ENCODE results near the gene NAV3.
"Not testable (repeated sequence)": the region's sequence is repeated elsewhere in the genome, so short reads cannot be mapped to it uniquely, and the experiment has no call there.

NAV3 gene

DNA sequence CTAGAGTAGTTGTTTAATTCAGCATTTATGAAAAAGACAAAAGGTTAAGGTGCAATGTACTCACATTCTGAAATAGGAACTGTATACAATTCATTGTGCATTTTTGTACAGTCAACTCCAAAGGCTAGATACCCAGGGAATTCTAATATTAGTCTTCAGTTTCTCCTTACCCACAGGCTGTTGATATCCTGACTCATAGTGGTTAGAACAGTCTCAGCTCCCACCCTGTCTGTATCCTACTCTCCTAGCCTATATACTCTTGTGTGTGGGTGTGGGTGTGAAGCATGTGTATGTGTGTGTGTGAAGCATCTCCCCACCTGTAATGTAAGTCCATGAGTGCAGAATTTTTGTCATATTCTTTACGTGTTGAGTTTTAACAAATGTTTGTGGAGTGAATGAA, 229.5 kb downstream of the NAV3 start:
- no peak for DNase-seq

GRCh38 chr12:78062786-78063185, 232.1 kb downstream of the NAV3 start:
- DNase-seq: no peak

GRCh38 chr12:78081590-78082314, 251.1 kb downstream of the NAV3 start:
- no peak for DNase-seq

DNA sequence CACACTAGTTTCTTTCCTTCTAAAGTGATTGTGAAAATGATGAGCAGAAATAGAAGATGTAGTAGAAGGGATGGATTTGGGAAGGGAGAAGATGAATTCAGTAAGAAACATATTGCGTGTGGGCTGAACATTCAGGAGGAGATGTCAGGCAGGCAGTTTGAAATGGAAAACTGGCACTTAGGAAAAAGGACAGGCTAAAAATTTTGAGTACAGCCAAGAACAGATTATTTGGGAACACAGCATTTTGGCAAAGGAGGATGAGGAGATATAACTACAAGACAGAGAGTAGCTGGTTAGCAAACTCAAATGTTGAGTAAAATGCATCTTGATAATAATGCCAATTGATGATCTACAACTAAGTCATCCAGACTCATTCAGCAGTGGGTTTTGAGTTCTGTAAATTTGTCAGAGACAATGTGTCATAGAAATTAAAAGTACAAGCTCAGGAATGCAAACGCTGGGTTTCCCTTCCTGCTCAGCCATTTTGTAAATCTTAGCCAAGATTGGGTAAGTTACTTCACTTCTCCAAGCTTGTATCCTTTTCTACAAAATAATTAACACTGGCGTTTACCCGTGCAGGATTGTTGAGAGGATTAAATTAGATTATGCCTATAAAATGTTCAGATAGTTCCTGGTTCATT, 255.0 kb downstream of the NAV3 start:
- DNase-seq: no peak

DNA sequence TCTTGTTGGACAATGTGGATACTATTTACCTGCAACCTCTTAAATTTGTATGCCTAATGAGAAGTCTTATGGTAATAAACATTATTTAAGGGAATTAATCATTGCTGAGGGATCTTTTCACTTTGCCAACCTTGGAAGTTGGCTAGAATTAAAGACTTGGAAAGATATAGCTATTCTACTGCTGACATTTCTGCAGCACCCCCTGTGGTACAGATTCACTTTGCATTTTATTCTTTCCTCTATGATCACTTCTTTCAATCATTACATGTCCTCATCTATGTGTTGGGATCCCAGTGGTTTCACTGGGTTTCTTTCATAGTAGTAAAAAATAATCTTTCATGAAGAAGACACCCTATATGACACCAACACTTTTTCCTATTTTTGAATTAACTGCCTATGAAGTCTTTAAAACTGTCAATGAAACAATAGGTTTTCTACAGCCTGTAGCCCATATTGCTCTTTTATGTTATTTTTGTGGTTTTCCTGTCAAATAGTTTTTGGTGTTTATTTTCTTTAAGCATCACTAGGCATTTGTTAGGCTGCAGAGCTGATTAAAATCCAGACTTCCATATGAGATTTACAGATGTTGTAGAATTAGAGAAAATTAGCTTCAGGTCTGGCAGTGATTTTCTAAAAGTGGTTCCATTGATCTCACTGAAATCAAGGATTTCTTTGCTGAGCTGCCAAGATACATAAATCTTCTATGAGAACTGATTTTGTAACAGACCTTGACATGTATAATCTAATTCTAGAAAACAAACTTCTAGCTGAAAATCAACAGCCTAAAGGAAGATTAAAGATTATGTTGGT, 256.1 kb downstream of the NAV3 start:
- DNase-seq: no peak

GRCh38 chr12:78087363-78087675, 256.6 kb downstream of the NAV3 start:
- DNase-seq: no peak

- no peak for DNase-seq
Measured at GRCh38 chr12:78088391-78088832, 257.7 kb downstream of the NAV3 start.

DNA sequence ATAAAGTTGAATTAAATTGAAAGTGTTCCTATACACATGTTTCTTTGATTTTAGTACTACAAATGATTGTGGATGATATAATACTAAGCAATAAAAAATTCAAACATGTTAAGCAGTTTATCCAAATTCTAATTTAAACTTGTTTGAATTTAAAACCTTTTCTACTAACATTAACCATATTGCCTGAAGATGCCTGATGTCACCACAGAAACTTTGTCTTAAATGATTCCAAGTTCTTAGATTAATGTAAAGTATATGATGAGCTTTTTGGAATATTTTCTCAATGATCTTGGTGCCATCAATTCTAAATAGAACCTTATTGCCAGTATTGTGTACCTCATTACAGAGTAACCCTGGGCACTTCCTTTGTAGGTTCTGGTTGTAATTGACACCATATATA, 259.6 kb downstream of the NAV3 start:
- DNase-seq: no peak

GRCh38 chr12:78095623-78096022, 264.9 kb downstream of the NAV3 start:
- DNase-seq: no peak

DNA sequence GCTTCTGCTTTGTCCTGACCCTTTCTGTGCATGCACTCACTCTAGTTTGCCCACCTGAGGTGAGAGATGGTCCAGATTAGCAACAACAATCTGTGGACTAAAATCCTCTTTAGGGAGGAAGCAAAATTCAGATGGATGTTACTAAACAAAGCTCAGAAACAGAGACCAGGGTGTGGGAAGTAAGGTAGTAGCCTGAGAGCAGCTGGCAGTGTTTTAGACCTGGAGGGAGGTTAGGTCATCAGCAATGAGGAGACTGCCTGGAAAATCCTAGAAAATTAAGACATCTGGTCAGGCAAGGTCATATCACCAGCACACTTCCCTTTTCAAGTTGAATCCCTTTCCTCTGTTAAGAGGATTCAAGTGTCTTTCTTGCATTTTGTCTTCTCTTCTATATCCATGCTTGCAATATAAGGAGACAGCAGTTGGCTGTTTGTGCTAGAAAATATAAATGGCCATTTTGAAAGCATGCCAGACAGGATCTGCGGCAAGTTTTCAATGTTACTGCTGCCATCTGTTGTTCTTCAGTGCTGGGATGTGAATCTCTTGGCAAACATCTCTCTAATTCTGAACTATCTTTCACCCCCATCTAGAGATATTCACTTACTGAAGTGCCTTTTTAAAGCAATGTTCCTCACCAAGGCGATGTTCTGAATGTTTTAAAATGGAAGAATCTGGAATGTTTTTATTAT, 266.4 kb downstream of the NAV3 start:
- no peak for DNase-seq

- DNase-seq: no peak
Measured at GRCh38 chr12:78099806-78100205, 269.1 kb downstream of the NAV3 start.

DNA sequence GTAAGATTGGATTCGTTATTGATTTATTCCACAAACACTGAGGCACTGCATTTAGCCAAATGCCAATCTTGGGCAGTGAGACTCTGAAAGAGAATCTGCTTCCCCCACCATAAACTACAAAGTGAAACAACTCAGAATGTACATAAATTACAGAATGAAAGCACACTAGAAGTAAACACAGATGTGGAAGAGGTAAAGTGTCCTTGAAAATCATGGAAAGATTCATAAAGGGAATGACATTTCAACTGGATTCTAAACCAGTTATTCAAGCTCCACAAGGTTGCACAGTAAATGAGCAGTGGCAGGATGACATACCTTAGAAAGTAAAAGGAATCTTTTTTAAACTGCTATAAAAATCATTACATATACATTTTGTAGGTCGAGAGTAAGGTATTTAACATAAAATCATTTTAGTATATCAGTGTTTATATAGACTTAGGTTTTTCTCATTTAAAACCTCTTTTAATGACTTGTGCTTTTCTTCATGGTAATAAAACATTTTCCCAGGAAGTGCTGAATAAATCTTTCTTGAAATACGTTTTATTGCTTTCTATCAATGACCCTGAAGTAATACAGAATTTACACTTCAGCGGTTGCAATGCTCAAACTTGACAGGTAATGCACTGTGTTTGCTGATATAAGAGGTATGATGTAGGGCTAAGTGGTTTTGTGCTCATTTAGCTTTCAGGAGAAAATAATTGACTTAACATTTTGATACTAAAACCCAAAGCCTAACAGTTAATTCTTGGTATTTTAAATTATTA, 270.6 kb downstream of the NAV3 start:
- DNase-seq: no peak

DNA sequence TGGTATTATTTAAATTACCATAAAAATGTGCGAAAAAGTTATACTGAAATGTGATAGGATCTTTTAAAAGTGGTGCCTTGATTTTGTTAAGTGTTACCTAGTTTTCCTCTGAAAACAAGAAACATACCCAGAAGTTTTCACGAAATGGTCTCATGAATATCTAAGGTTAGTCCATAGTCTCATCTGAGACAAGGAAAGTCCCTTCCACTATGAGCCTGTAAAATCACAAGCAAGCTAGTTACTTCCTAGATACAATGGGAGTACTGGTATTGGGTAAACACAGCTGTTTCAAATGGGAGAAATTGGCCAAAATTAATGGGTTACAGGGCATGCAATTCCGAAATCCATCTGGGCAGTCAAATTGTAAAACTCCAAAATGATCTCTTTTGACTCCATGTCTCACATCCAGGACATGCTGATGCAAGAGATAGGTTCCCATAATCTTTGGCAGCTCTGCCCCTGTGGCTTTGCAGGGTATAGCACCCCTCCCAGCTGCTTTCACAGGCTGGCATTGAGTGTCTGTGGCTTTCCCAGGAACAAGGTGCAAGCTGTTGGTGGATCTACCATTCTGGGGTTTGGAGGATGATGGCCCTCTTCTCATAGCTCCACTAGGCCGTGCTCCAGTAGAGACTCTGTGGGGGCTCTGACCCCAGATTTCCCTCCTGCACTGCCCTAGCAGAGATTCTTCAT, 271.4 kb downstream of the NAV3 start:
- DNase-seq: no peak

DNA sequence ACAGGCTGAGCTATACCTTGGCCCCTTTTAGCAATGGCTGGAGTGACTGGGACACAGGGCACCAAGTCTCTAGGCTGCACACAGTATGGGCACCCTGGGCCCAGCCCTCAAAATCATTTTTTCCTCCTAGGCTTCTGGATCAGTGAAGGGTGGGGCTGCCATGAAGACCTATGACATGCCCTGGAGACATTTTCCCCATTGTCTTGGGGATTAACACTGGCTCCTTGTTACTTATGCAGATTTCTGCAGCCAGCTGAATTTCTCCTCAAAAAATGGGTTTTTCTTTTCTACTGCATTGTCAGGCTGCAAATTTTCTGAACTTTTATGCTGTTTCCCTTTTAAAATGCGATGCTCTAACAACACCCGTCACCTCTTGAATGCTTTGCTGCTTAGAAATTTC, 272.1 kb downstream of the NAV3 start:
- not testable (repeated sequence) for DNase-seq

- DNase-seq: no peak
Measured at GRCh38 chr12:78115889-78116288, 285.2 kb downstream of the NAV3 start.

- no peak for DNase-seq
Measured at GRCh38 chr12:78118036-78118435, 287.3 kb downstream of the NAV3 start.

- DNase-seq: no peak
Measured at GRCh38 chr12:78118486-78118885, 287.8 kb downstream of the NAV3 start.

DNA sequence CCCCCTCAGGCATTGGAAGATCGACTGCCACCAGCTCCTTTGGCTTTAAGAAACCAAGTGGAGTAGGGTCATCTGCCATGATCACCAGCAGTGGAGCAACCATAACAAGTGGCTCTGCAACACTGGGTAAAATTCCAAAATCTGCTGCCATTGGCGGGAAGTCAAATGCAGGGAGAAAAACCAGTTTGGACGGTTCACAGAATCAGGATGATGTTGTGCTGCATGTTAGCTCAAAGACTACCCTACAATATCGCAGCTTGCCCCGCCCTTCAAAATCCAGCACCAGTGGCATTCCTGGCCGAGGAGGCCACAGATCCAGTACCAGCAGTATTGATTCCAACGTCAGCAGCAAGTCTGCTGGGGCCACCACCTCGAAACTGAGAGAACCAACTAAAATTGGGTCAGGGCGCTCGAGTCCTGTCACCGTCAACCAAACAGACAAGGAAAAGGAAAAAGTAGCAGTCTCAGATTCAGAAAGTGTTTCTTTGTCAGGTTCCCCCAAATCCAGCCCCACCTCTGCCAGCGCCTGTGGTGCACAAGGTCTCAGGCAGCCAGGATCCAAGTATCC, 288.7 kb downstream of the NAV3 start:
- DNase-seq: no peak

GRCh38 chr12:78120306-78120705, 289.6 kb downstream of the NAV3 start:
- no peak for DNase-seq

- no peak for DNase-seq
Measured at GRCh38 chr12:78120866-78121560, 290.3 kb downstream of the NAV3 start.
